T-helper 1 cell (primary cell): ENCODE results near the gene PHKA1.
"Not testable (repeated sequence)": the region's sequence is repeated elsewhere in the genome, so short reads cannot be mapped to it uniquely, and the experiment has no call there.

Source experiments
- DNase-seq, 5 donors: peaks; one replicate each; pipeline ENCODE4 v3.0.0-alpha.2; 2012 to 2020

PHKA1 gene

DNA sequence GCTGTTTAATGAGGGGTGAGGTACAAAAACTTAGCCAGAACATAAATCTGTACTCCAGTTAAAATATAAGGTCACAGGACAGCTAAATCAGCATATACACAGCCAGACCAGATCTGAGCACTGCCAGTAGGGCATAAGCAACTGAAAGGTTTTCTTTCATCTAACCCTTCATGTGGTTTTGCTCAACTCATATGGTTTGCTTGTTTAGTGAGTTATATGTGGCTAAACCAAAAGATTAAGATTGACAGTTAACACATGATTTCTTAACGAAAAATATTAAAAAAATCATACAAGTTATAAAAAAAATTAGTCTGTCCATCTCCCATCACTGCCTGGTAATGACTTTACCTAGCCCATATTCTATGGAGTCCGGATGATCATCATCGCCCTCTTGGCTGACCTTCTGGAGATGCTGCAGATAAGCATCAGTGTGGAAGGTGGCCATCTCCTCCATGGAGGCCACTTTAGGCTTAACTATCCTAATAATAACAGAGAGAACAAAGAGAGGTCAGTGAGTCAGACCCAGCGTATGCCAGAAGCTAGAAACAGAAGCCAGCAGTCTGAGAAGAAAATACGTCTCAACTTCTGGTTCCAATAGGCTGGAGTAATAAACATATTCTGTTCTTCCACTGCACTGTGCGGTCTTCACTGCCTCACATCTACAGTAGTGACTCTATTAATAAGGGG, 145.6 kb downstream of the PHKA1 start:
- no peak for DNase-seq

DNA sequence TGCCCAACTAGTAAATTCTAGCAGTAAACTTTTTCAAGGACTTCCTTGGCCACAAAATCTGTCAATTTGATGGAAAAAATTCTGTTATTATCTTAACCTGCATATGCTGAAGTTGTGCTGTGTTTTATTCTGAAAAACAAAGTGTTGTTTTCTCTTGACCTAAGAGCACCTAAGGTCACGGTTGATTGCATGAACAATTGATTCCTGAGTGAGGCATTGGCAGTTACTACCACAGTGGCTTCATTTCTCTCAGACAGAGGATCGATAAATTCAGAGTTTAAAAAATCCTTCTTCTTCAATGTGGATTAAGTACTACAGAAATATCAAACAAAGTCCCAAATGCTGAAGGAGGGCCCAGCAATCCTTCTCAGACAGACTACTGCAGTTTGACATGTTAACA, 147.7 kb downstream of the PHKA1 start:
- no peak for DNase-seq

DNA sequence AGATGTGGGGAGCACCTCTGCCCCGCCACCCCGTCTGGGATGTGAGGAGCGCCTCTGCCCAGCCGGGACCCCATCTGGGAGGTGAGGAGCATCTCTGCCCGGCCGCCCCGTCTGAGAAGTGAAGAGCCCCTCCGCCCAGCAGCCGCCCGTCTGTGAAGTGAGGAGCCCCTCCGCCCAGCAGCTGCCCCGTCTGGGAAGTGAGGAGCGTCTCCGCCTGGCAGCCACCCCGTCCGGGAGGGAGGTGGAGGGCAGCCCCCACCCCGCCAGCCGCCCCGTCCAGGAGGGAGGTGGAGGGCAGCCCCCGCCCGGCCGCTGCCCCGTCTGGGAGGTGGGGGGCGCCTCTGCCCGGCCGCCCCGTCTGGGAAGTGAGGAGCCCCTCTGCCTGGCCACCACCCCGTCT, 154.5 kb downstream of the PHKA1 start:
- not testable (repeated sequence) for DNase-seq

DNA sequence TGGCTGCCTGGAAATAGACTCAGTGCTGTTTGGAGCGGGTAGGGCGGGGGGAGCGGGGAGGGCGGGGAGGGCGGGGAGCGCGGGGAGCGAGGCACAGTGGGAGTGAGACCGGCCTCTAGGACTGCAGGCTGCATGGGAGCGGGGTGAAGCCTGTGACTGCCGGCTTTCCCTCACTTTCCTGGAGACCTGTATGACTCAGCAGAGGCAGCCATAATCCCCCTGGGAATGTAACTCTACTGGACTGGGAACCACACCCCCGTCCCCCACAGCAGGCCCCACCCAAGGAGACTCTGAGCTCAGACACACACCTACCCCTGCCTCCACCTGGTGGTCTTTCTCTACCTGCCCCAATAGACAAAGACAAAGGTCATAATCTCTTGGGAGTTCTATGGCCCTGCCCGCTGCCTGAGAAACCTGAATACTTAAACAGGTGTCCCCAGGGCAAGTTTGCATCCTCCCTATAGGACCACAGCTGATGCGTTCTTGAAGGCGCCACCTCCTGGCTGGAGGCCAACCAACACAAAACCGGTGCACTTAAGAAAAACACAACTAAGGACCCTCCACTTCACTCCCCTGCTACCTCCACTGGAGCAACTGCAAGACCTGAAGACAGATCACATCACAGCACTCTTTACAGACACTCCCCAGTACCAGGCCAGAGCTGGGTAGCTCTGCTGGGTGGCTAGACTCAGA, 159.5 kb downstream of the PHKA1 start:
- no peak for DNase-seq

DNA sequence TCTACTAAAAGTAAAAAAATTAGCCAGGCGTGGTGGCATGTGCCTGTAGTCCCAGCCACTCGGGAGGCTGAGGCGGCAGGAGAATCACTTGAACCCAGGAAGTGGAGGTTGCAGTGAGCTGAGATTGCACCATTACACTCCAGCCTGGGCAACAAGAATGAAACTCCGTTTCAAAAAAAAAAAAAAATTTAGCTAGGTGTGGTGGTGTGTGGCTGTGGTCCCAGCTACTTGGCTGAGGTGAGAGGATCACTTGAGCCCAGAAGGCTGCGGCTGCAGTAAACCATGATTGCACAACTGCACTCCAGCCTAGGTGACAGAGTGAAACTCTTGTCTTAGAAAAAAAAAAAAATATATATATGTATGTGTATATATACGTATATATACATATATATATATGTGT, 161.7 kb downstream of the PHKA1 start:
- not testable (repeated sequence) for DNase-seq

DNA sequence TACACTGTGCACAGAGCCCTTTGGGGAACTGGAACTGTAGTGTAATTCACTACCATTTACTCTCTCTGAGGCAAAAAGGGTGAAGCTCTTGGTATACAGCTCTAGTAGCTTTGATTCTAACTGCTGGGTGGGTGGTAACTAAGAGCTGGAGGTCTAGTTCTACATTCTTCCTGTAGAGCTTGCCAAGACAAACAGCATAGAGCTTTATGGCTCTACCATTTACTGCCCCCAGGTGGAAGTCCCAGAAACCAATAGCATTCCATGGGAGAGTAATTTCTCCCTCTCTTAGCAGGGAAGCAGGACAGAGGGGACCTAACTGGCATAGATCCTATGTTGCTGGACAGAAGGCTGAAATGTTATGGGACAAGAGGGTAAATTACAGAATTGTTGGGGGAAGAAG, 168.1 kb downstream of the PHKA1 start:
- no peak for DNase-seq

DNA sequence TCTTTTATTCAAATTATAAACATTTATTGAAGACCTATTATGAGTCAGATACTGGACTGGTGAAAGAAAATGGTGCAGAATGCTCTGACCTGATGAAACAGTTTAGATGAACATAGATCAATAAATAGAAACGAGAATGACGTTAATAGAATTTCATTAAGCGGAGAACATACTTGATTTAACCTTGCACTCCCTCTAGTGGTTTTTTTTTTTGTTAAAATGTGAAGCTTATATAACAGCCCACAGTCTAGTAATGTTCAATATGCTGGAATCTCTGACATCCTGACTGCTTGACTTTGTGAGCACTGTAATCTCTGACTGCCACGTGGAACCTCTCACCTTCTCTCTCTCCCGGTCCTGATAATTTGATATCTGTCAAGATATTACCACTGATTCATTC, 173.8 kb downstream of the PHKA1 start:
- DNase-seq = no peak

DNA sequence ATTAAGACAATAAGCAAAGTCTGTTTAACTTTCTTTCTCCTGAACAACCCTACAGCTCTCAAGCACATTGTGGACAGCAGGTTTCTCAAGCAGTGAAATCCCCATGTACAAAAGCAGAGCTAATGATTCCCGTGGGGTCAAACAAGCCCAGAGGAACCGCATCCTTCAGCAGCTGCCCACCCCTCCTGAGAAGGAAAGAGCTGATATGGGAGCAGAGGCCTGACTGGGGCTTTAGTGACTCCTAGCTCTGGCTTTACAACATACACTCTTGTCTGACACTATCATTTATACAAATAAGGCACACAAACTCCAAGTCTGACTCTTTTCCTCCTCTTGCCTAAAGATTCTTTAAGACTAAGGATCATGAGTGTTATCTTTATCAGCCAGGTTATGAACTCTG, 174.3 kb downstream of the PHKA1 start:
- no peak for DNase-seq

DNA sequence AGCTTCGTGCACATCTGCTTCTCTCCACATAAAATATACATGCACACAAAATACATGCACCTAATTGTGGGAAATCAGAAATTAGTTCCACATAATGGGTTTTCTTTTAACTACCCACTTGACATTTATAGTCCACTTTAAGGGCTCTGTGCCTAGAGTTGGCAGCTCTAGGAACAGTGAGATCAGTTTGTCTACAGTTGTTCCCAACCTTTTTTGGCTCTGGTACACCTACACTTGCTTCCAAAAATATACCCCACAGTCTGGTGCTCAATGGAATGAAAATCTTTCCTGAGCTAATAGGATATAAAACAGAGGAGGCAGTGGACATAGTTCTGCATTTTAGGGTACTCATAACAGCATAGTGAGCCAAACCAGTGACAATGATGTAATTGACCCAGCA, 177.6 kb downstream of the PHKA1 start:
- no peak for DNase-seq

DNA sequence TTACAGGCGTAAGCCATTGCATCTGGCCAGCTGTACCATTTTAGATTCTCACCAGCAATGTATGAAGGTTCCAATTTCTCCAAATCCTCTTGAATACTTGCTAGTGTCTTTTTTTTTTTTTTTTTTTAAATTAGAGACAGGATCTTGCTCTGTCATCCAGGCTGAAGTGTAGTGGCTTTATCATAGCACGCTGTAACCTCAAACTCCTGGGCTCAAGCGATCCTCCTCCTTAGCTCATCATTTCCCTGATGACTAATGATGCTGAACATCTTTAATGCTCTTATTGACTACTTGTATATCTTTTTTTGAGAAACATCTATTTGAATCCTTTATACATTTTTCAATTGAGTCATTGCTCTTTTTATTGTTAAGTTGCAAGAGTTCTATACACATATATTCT, 181.7 kb downstream of the PHKA1 start:
- DNase-seq = no peak
